IMR-90 (cell line): ENCODE results near the gene AFG3L2. TPM values are rescaled to one million over a fixed set of nuclear protein-coding genes. Genes with fewer than 3 reads are reported as not detected.

Experiments used
- ATAC-seq: fragments of 200-7000 bp; cut with Tn5 transposase; 2 replicates; pipeline ENCODE4 v1.9.1; 2020; ENCODE audit warnings: low read depth, mild to moderate bottlenecking, moderate library complexity
- BruUV-seq: library from RNA; stranded (reverse); fragments of 400-500 nt; replicated peaks from 2 replicates; lab custom pipeline; 2021; lab: Mats Ljungman, UMichigan
- CTCF ChIA-PET: fragments of 300-600 bp; formaldehyde crosslinking; extraction: SDS; loops from one replicate; lab custom pipeline; 2021; ENCODE audit warnings: antibody characterized with exemption; lab: Yijun Ruan, JAX
- POLR2A ChIA-PET: fragments of 300-600 bp; sonication (Branson Sonifier 250); formaldehyde crosslinking; loops from one replicate; lab custom pipeline; 2022; ENCODE audit warnings: antibody characterized with exemption; ENCODE audit not compliant: unreplicated experiment; lab: Charles Lee
- DNase-seq: peaks from one replicate; pipeline ENCODE4 v3.0.0; 2013
- H2AFZ ChIP-seq: replicated peaks from 2 replicates; pipeline ENCODE3; 2013; ENCODE audit warnings: low read length, mild to moderate bottlenecking; ENCODE audit not compliant: poor library complexity
- H2AK5ac ChIP-seq: 2 replicates; pipeline ENCODE4 v1.6.1; 2013; ENCODE audit warnings: low read depth, low read length, inconsistent platforms
- H2AK9ac ChIP-seq: replicated peaks from 2 replicates; pipeline ENCODE3; 2013; ENCODE audit warnings: mild to moderate bottlenecking, low read depth, low read length, moderate library complexity; ENCODE audit not compliant: poor library complexity
- H2BK120ac ChIP-seq: 2 replicates; pipeline ENCODE4 v1.6.1; 2013; ENCODE audit warnings: low read depth, low read length, inconsistent platforms
- H2BK15ac ChIP-seq: 3 replicates; pipeline ENCODE4 v1.6.1; 2013; ENCODE audit warnings: low read depth, low read length, inconsistent platforms
- H2BK20ac ChIP-seq: 2 replicates; pipeline ENCODE4 v1.6.1; 2013; ENCODE audit warnings: low read depth, mild to moderate bottlenecking, inconsistent platforms, low read length, moderate library complexity
- H2BK5ac ChIP-seq: 2 replicates; pipeline ENCODE4 v1.6.1; 2013; ENCODE audit warnings: mild to moderate bottlenecking, low read depth, low read length, inconsistent platforms; ENCODE audit not compliant: poor library complexity, severe bottlenecking
- H3K14ac ChIP-seq: replicated peaks from 2 replicates; pipeline ENCODE4 v1.6.1; 2013; ENCODE audit warnings: low read depth, low read length, inconsistent platforms
- H3K18ac ChIP-seq: 2 replicates; pipeline ENCODE4 v1.6.1; 2013; ENCODE audit warnings: low read depth, low read length, control low read depth
- H3K23ac ChIP-seq: 2 replicates; pipeline ENCODE4 v1.6.1; 2013; ENCODE audit warnings: low read depth, low read length, inconsistent platforms
- H3K27ac ChIP-seq: 2 replicates; pipeline ENCODE4 v1.5.1; 2013; ENCODE audit warnings: mild to moderate bottlenecking, control low read depth, low read length; ENCODE audit not compliant: insufficient read depth
- H3K27me3 ChIP-seq: 2 replicates; pipeline ENCODE4 v1.6.1; 2013; ENCODE audit warnings: low read length; ENCODE audit not compliant: control insufficient read depth, insufficient read depth
- H3K36me3 ChIP-seq: 2 replicates; pipeline ENCODE4 v1.6.1; 2013; ENCODE audit warnings: low read length, mixed read lengths; ENCODE audit not compliant: control insufficient read depth, insufficient read depth
- H3K4ac ChIP-seq: 2 replicates; pipeline ENCODE4 v1.6.1; 2013; ENCODE audit warnings: low read depth, low read length, inconsistent platforms
- H3K4me1 ChIP-seq: 2 replicates; pipeline ENCODE4 v1.6.1; 2013; ENCODE audit warnings: low read length, mixed read lengths; ENCODE audit not compliant: control insufficient read depth, insufficient read depth
- H3K4me2 ChIP-seq: 2 replicates; pipeline ENCODE4 v1.6.1; 2013; ENCODE audit warnings: low read depth, mild to moderate bottlenecking, control low read depth, low read length, moderate library complexity
- H3K4me3 ChIP-seq: 2 replicates; pipeline ENCODE4 v1.5.1; 2013; ENCODE audit warnings: low read depth, mild to moderate bottlenecking, control low read depth, low read length, moderate library complexity; ENCODE audit not compliant: insufficient read depth
- H3K56ac ChIP-seq: 2 replicates; pipeline ENCODE4 v1.6.1; 2013; ENCODE audit warnings: low read length, inconsistent platforms; ENCODE audit not compliant: insufficient read depth; ENCODE audit errors: extremely low read depth
- H3K79me1 ChIP-seq, 2 experiments: 2 replicates each; pipeline ENCODE4 v1.6.1; 2013; ENCODE audit warnings: low read length in 2 of 2, inconsistent platforms in 1 of 2, low read depth in 1 of 2
- H3K9ac ChIP-seq: 2 replicates; pipeline ENCODE4 v1.6.1; 2013; ENCODE audit warnings: low read depth, low read length, control low read depth
- H3K9me1 ChIP-seq: 2 replicates; pipeline ENCODE4 v1.6.1; 2013; ENCODE audit warnings: low read length, inconsistent platforms; ENCODE audit not compliant: insufficient read depth
- H3K9me3 ChIP-seq: 2 replicates; pipeline ENCODE4 v1.6.1; 2013; ENCODE audit warnings: low read length; ENCODE audit not compliant: control insufficient read depth, insufficient read depth
- H4K20me1 ChIP-seq: 2 replicates; pipeline ENCODE4 v1.6.1; 2013; ENCODE audit warnings: low read length, inconsistent platforms; ENCODE audit not compliant: insufficient read depth
- H4K5ac ChIP-seq: 2 replicates; pipeline ENCODE4 v1.6.1; 2013; ENCODE audit warnings: mild to moderate bottlenecking, low read depth, low read length, control low read depth
- H4K8ac ChIP-seq, 2 experiments: 2 replicates each; pipeline ENCODE4 v1.6.1; 2013; ENCODE audit warnings: low read depth in 2 of 2, low read length in 2 of 2, control low read depth in 1 of 2, inconsistent platforms in 1 of 2
- H4K91ac ChIP-seq: 2 replicates; pipeline ENCODE4 v1.6.1; 2013; ENCODE audit warnings: low read depth, low read length, inconsistent platforms; ENCODE audit not compliant: insufficient read depth
- MAFK ChIP-seq: IDR thresholded peaks from 2 replicates; pipeline ENCODE4 v1.6.1; 2012; ENCODE audit warnings: low read depth, low read length, improper control_type of control experiment
- NFE2L2 ChIP-seq: fragments of 150-350 bp; IDR thresholded peaks from 2 replicates; pipeline ENCODE4 v1.6.1; 2016; ENCODE audit warnings: low read depth, mild to moderate bottlenecking, low read length
- POLR2A ChIP-seq: IDR thresholded peaks from 2 replicates; pipeline ENCODE4 v1.6.1; 2012; ENCODE audit warnings: mild to moderate bottlenecking, low read depth, low read length
- RAD21 ChIP-seq: IDR thresholded peaks from 2 replicates; pipeline ENCODE4 v1.6.1; 2012; ENCODE audit warnings: low read length, improper control_type of control experiment
- RCOR1 ChIP-seq: IDR thresholded peaks from 2 replicates; pipeline ENCODE4 v1.6.1; 2012; ENCODE audit warnings: mild to moderate bottlenecking, low read length, improper control_type of control experiment; ENCODE audit not compliant: insufficient replicate concordance
- SMC3 ChIP-seq: fragments of 150-350 bp; IDR thresholded peaks from 2 replicates; pipeline ENCODE4 v1.6.1; 2016; ENCODE audit warnings: low read depth, mild to moderate bottlenecking, antibody characterized with exemption, low read length, moderate library complexity
- USF2 ChIP-seq: fragments of 150-350 bp; IDR thresholded peaks from 2 replicates; pipeline ENCODE4 v1.6.1; 2017; ENCODE audit warnings: mild to moderate bottlenecking, antibody characterized with exemption, low read length, low read depth
- WGBS, 2 experiments: methylation state at CpG; one replicate each; pipeline versions ENCODE4 v1.1.5 to v1.1.7; 2013; ENCODE audit warnings: missing lambda C conversion rate in 2 of 2; ENCODE audit not compliant: insufficient read length in 1 of 2; ENCODE audit errors: extremely low coverage in 2 of 2; 5-methylcytosine and 5-hydroxymethylcytosine counted together
- dilution Hi-C: fragments of 300-500 bp; cut with HindIII; formaldehyde crosslinking; loops from one replicate; pipeline ENCODE4 v1.14.3; 2018; ENCODE audit warnings: low sequenced_read_pairs; ENCODE audit not compliant: unreplicated experiment
- in situ Hi-C: fragments of 300-500 bp; cut with MboI; formaldehyde crosslinking; loops from 3 replicates; pipeline ENCODE4 v1.14.3; 2019; ENCODE audit warnings: low sequenced_read_pairs, inconsistent platforms, mixed read lengths
- intact Hi-C: fragments of 100-400 bp; cut with micrococcal nuclease; formaldehyde crosslinking; loops from 2 replicates; pipeline ENCODE4 v1.10.0; 2022
- polyA plus RNA-seq, 3 experiments: library from polyadenylated mRNA; depleted of rRNA; stranded (reverse); fragments of >200 nt; gene quantifications; 2 replicates each; pipeline ENCODE4 v1.2.3, GENCODE V29; 2012; ENCODE audit warnings: low replicate concordance in 1 of 3
- total RNA-seq: library from RNA; depleted of rRNA; stranded (reverse); fragments of >200 nt; gene quantifications from 2 replicates; pipeline ENCODE4 v1.2.3, GENCODE V29; 2012

AFG3L2 gene
- total and polyA plus RNA-seq, 2 of the 4 experiments (the other 2 are of a cell fraction): 26.9 to 37.6 TPM

GRCh38 chr18:12338382-12338781 lies 38.6 kb downstream of the AFG3L2 start:
- H2BK5ac ChIP-seq: no peak overlapping the region
- DNase-seq: no peak
- dilution Hi-C loops (no loop called here), intact Hi-C loops (no loop called here), in situ Hi-C loops (no loop called here)
- peaks cover 2% of the 10 kb centered on the region; the same call in 1 of the 2 replicates for H3K4me1 ChIP-seq
- no peak overlapping the region for H2BK120ac ChIP-seq
- no peak overlapping the region for H2BK20ac ChIP-seq
- H4K20me1 ChIP-seq: peaks cover 49% of the 10 kb centered on the region
- WGBS, 2 experiments: no CpG with 5 or more reads among the region's 2 CpGs
- H3K36me3 ChIP-seq: peaks cover 39% of the 10 kb centered on the region
- no peak overlapping the region for H2AFZ ChIP-seq
- no peak overlapping the region for H3K23ac ChIP-seq
- POLR2A ChIA-PET: no interaction called here
- no peak for ATAC-seq
- H3K9ac ChIP-seq: no peak overlapping the region
- BruUV-seq: no TSS peak
- TF ChIP-seq RAD21: no peak
- no peak for TF ChIP-seq SMC3
- TF ChIP-seq USF2: no peak
- TF ChIP-seq MAFK: no peak
- TF ChIP-seq POLR2A: no peak
- TF ChIP-seq RCOR1: no peak
- no peak for TF ChIP-seq NFE2L2
- no peak overlapping the region for H3K4ac ChIP-seq
- no peaks in the 10 kb centered on the region for H3K9me3 ChIP-seq
- H3K56ac ChIP-seq: no peak overlapping the region
- no peak overlapping the region for H4K8ac ChIP-seq
- H3K4me2 ChIP-seq: no peak overlapping the region
- H2AK5ac ChIP-seq: no peak overlapping the region
- CTCF ChIA-PET: interaction anchor here (0.6 kb wide), 2 partner anchors 170 to 376 kb away, joined by 3 read pairs; no protein-coding TSS in a partner anchor
- peaks cover 0 to 20% of the 10 kb centered on the region in 2 experiments; a peak in 2 of 4 replicates for H3K79me1 ChIP-seq
- peaks cover 3% of the 10 kb centered on the region; the same call in 1 of the 2 replicates for H3K9me1 ChIP-seq
- no peak overlapping the region for H4K5ac ChIP-seq
- no peak overlapping the region for H3K18ac ChIP-seq
- H3K27me3 ChIP-seq: no peaks in the 10 kb centered on the region
- H2AK9ac ChIP-seq: no peak overlapping the region
- H4K91ac ChIP-seq: no peak overlapping the region
- no peak overlapping the region for H2BK15ac ChIP-seq
- H3K14ac ChIP-seq: no peak overlapping the region
- H3K27ac ChIP-seq: no peak overlapping the region
- no peak overlapping the region for H3K4me3 ChIP-seq
